Activated naive CD4-positive, alpha-beta T cell treated with anti-CD3 and anti-CD28 coated beads, Interleukin-2, amount 10 ng/mL, durations not matched to agents 7 days and 5 days (primary cell): ENCODE data around the gene NR1I3.

Experiments used
- CTCF ChIA-PET: fragments of 350-600 bp; sonication (Branson Sonifier 250); formaldehyde crosslinking; loops from one replicate; lab custom pipeline; 2021; ENCODE audit warnings: antibody characterized with exemption; lab: Charles Lee
- DNase-seq: peaks from one replicate; pipeline ENCODE4 v3.0.0-alpha.2; 2020
- H3K27ac Mint-ChIP-seq: one replicate; pipeline ENCODE4 v1.8.0; 2021; ENCODE audit warnings: mild to moderate bottlenecking, moderate library complexity, mixed read lengths
- H3K27me3 Mint-ChIP-seq: one replicate; pipeline ENCODE4 v1.8.0; 2021; ENCODE audit warnings: mild to moderate bottlenecking, mixed read lengths
- H3K36me3 Mint-ChIP-seq: one replicate; pipeline ENCODE4 v1.8.0; 2021; ENCODE audit warnings: mixed read lengths
- H3K4me1 Mint-ChIP-seq: one replicate; pipeline ENCODE4 v1.8.0; 2021; ENCODE audit warnings: mixed read lengths
- H3K4me3 Mint-ChIP-seq: one replicate; pipeline ENCODE4 v1.8.0; 2021; ENCODE audit warnings: mild to moderate bottlenecking, moderate library complexity, mixed read lengths
- H3K9me3 Mint-ChIP-seq: one replicate; pipeline ENCODE4 v1.8.0; 2021; ENCODE audit warnings: mixed read lengths

The NR1I3 gene

DNA sequence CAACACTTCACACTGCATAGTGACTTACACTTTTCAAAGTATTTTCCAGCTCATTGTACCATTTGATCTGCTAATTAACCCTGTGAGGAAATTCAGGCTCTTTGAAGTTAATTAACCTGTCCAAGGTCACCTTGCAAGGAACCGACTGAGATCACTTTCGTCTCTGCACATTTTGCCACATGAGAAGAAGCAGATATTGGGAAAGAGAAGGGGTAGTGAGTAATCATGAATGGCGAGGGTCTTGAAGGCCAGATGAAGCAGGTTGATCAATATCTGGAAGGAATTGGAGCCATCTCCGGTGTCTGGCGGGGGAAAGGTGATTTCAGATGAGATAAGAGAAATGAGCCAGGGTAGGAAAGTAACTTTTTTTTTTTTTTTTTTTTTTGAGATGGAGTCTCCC is 18.0 kb downstream of the NR1I3 start:
- peaks cover 48% of the 10 kb centered on the region for H3K4me1 Mint-ChIP-seq
- peaks cover 5% of the 10 kb centered on the region for H3K27me3 Mint-ChIP-seq
- H3K36me3 Mint-ChIP-seq = peaks cover 3% of the 10 kb centered on the region
- H3K4me3 Mint-ChIP-seq = no peak overlapping the region
- CTCF ChIA-PET = interaction anchor here (1.2 to 7.8 kb wide), 8 partner anchors 7 to 162 kb away, joined by 4 to 94 read pairs (median 11); partner anchors contain the start of gene TOMM40L
- DNase-seq = no peak
- no peak overlapping the region for H3K27ac Mint-ChIP-seq
- no peaks in the 10 kb centered on the region for H3K9me3 Mint-ChIP-seq

DNA sequence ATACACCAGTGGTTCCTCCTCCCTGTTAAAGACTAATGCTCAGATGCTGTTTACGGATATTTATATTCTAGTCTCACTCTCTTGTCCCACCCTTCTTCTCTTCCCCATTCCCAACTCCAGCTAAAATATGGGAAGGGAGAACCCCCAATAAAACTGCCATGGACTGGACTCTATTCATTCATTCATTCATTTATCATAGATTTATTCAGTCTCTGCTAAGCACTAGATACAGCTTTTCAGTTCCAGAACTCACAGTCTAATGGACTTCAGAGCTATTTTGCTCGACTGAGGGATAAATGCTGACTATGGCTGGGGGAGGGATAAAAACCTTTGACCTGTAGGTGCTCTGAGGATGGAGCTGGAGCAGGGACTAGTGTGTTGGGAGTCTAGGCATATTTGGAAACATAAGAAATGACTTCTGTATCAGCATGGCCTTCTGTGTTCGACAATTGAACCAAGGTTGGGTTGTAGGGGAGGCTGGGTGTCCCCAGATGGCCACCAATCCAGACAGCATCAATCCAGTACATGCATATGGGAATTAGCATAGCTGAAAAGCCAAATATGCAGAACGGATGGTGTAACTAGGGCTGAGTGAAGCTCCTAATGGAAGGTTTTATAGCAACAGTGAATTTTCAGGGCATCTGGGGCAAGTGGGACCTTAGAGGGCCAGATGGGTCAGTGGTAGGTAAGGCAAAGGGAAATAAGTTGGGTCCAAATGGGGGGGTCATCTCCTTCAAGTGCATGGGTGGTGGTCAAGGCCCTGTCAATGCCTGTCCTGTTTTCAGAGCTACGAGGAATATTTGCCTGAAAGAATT is 18.7 kb downstream of the NR1I3 start:
- CTCF ChIA-PET = interaction anchor here (1.1 to 5.3 kb wide), 8 partner anchors 8 to 162 kb away, joined by 3 to 29 read pairs (median 8); partner anchors contain the start of gene TOMM40L
- Mint-ChIP-seq H3K9me3 (no peaks in the 10 kb centered on the region), H3K4me1 (peaks cover 53% of the 10 kb centered on the region), H3K27ac (no peak overlapping the region), H3K27me3 (peaks cover 5% of the 10 kb centered on the region), H3K36me3 (peaks cover 8% of the 10 kb centered on the region), H3K4me3 (no peak overlapping the region)
- DNase-seq = no peak

DNA sequence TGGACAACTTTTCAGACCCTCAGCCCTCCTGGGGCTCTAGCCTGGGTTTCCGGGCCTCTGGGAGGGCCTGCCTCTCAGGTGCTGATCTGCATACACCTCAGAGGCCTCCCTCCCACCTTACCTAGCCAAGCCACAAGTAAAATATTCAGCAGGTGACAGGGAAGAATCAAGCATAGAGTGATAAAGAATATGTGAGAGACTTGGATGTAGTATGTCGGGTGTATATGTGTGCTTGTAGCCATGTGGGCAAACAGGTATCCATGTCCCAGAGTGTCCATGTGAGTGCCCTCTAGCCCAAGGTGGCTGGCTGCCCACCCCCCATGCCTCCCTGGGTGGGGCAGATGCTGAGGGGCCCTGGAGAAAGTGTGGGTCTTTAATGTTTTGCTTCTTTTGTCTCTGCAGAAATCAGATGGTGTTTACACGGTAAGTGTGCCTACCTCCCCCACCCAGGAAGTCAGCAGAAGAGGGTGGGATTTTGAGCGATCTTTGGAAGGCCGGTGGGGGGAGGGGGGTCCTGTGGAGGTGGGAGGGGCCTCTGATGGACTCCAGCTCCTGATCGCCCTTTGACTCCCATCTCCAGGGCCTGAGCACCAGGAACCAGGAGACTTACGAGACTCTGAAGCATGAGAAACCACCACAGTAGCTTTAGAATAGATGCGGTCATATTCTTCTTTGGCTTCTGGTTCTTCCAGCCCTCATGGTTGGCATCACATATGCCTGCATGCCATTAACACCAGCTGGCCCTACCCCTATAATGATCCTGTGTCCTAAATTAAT is 19.5 kb downstream of the NR1I3 start:
- Mint-ChIP-seq H3K4me1 (peaks cover 54% of the 10 kb centered on the region), H3K4me3 (no peak overlapping the region), H3K27ac (peak overlapping the region; percentile 78), H3K27me3 (peaks cover 5% of the 10 kb centered on the region), H3K36me3 (peaks cover 16% of the 10 kb centered on the region), H3K9me3 (no peaks in the 10 kb centered on the region)
- CTCF ChIA-PET = interaction anchor here (1.1 to 5.3 kb wide), 8 partner anchors 8 to 163 kb away, joined by 3 to 29 read pairs (median 8); partner anchors contain the start of gene TOMM40L
- no peak for DNase-seq

DNA sequence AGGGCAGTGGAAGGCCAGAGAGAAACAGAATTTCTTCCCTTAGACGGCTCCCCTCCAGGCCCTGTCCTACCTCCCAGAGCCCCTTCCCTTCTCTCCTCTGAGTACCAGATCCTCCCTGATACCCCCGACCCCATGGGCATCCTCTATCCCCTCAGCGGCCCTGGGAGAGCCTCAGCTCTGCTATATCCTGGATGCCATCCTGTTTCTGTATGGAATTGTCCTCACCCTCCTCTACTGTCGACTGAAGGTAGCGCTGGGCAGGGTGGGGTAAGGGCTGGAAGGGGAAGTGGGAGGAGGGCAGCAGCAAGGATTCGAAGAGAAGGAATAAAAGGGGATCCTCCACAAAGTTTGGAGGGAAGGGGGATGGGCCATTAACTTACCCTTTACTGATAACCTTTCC is 20.2 kb downstream of the NR1I3 start:
- Mint-ChIP-seq H3K36me3 (peaks cover 23% of the 10 kb centered on the region), H3K4me3 (no peak overlapping the region), H3K9me3 (no peaks in the 10 kb centered on the region), H3K27ac (peak overlapping the region; percentile 78), H3K4me1 (peaks cover 53% of the 10 kb centered on the region), H3K27me3 (peaks cover 5% of the 10 kb centered on the region)
- no peak for DNase-seq
- CTCF ChIA-PET = interaction anchor here (0.7 to 5.3 kb wide), 6 partner anchors 9 to 219 kb away, joined by 3 to 29 read pairs (median 9); partner anchors contain the start of gene TOMM40L

DNA sequence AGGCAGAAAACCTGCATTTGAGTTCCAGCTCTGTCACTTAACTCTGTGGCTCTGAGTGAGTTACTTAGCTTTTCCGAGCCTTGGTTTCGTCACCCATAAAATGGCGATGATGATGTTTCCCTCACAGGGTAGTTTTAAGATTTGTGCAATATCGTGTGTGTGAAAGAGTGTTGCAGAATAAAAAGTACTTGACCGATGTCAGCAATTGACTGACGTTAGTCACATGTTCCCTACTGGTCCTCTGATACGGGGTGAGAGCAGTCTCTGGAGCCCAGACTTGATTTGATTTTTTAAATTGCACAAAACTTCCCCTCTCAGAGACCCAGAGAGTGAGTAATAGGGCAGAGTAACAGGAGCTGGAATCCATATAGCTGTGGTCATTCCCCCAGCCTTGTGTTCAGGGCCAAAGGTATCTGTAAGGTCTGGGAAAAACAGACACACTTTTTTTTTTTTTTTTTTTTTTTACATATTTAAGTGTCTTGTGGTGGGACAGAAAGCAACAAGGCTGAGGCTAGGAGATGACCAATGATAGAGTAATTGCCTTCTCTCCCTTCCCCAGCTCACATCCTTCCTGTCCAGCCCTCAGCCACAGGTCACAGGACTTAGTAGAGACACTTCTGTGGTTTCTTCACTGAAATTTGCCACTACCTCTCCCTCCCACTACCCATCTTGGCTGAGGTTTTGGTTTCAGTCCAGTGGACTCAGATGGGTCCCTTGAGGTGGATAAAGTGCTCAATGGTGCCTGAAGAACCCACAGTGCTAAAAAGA is 20.9 kb downstream of the NR1I3 start:
- H3K4me3 Mint-ChIP-seq = no peak overlapping the region
- H3K27ac Mint-ChIP-seq = no peak overlapping the region
- peaks cover 52% of the 10 kb centered on the region for H3K4me1 Mint-ChIP-seq
- no peak for DNase-seq
- peaks cover 28% of the 10 kb centered on the region for H3K36me3 Mint-ChIP-seq
- H3K27me3 Mint-ChIP-seq = peaks cover 5% of the 10 kb centered on the region
- no peaks in the 10 kb centered on the region for H3K9me3 Mint-ChIP-seq
- CTCF ChIA-PET = interaction anchor here (0.7 to 5.3 kb wide), 8 partner anchors 10 to 219 kb away, joined by 3 to 29 read pairs (median 5); partner anchors contain the start of gene TOMM40L

DNA sequence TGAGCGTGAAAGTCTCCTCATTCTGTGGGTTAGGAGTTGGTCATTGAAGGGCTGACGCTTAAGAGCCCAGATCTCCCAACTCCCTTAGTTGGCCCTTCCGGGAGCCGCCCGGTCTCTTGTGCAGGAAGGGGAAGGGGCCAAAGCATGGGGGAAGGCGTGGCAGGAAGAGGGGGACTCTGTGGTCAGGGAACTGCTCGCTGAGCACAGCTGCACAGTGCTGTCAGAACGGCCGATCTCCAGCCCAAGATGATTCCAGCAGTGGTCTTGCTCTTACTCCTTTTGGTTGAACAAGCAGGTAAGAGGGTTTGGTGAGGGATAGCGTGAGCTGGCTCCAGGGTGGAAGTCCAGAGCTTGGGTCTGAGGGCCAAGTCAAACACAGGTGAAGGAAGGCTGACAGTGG is 22.9 kb downstream of the NR1I3 start, which contains the start of gene FCER1G:
TSS of gene FCER1G (plus strand) at position 220 of the 400 bp plus-strand sequence. CDS start at position 247, 27 bp downstream.
- peak within 1 kb of the TSS; percentile 75 for H3K27ac Mint-ChIP-seq
- peaks cover 44% of the 10 kb centered on the region for H3K36me3 Mint-ChIP-seq
- H3K27me3 Mint-ChIP-seq = peaks cover under 1% of the 10 kb centered on the region
- H3K4me3 Mint-ChIP-seq = peak within 1 kb of the TSS; percentile 20
- H3K4me1 Mint-ChIP-seq = peaks cover 49% of the 10 kb centered on the region
- CTCF ChIA-PET = interaction anchor here (1.3 to 5.3 kb wide), 2 partner anchors 12 to 23 kb away, joined by 3 to 29 read pairs; partner anchors contain the start of gene TOMM40L
- no peak for DNase-seq
- H3K9me3 Mint-ChIP-seq = no peaks in the 10 kb centered on the region

DNA sequence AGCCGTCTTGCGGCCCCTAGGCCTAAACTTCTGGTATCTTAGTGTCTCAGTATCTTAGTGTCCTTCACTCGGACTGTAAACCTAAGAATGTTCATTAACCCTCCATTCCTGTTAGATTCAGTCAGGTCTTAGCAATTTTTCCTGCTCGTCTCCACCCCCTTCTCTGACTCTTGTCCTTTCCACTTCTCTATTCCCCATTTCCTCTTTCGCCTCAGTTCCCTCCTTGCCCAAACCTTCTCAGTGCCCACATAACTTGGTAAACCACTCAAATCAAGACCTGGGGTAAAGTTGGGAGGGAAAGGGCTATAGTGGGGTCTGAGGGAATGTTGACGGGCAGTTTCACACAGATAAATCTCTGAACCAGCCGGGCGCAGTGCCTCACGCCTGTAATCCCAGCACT is 23.6 kb downstream of the NR1I3 start:
- Mint-ChIP-seq H3K27ac (peak overlapping the region; percentile 75), H3K36me3 (peaks cover 51% of the 10 kb centered on the region), H3K9me3 (no peaks in the 10 kb centered on the region), H3K27me3 (no peaks in the 10 kb centered on the region), H3K4me1 (peaks cover 54% of the 10 kb centered on the region), H3K4me3 (no peak overlapping the region)
- CTCF ChIA-PET = interaction anchor here (1.3 kb wide), 1 partner anchor 23 kb away, joined by 3 read pairs; no protein-coding TSS in a partner anchor
- DNase-seq = no peak

DNA sequence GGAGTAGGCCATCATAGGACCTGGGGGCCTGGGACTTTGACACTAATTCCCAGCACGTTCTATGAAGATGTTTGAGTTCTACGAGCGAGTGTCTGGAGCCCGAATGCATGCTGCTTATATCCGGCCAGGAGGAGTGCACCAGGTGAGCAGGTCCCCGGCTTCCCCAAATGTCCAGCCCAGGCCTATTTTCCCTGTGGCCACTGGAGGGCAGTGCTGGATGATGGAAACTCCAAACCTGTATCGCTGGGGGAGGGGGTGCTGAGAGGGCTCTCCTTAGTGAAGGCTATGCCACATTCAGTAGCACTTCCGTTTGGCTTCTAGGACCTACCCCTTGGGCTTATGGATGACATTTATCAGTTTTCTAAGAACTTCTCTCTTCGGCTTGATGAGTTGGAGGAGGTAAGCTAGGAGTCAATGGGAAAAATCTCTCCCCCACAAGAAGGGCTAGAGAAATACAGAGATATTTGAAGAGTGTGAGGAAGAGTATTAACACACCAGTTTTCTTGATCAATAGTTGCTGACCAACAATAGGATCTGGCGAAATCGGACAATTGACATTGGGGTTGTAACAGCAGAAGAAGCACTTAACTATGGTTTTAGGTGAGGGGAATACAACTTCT is 28.1 kb downstream of the NR1I3 start:
- Mint-ChIP-seq H3K4me1 (peaks cover 47% of the 10 kb centered on the region), H3K27me3 (no peaks in the 10 kb centered on the region), H3K4me3 (no peak overlapping the region), H3K27ac (peak overlapping the region; percentile 82), H3K9me3 (no peaks in the 10 kb centered on the region), H3K36me3 (peaks cover 80% of the 10 kb centered on the region)
- peak; percentile 83 for DNase-seq
- CTCF ChIA-PET = interaction anchor here (0.8 to 6.1 kb wide), 9 partner anchors 7 to 165 kb away, joined by 4 to 94 read pairs (median 7); partner anchors contain the start of genes APOA2, CFAP126, NDUFS2 and PPOX

DNA sequence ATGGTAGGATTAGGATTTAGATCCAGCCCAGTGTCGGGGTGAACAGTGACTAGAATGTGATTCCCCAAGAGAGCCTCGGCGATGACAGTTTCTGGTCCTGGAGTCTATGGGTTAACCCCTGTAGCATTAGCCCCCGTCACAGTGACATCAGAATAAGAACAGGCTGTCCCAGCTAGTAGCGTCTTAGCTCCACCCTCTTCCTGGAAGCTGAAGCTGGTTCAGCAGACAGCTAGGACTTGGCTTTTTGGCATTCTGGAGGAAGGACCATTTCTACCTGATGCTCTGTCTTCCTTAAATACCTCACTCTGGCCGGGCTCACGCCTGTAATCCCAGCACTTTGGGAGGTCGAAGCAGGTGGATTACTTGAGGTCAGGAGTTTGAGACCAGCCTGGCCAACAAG is 30.8 kb downstream of the NR1I3 start:
- no peak for DNase-seq
- peaks cover 76% of the 10 kb centered on the region for H3K36me3 Mint-ChIP-seq
- H3K27me3 Mint-ChIP-seq = no peaks in the 10 kb centered on the region
- H3K27ac Mint-ChIP-seq = no peak overlapping the region
- H3K4me1 Mint-ChIP-seq = peaks cover 59% of the 10 kb centered on the region
- H3K9me3 Mint-ChIP-seq = no peaks in the 10 kb centered on the region
- CTCF ChIA-PET = interaction anchor here (1.3 to 7.6 kb wide), 3 partner anchors 10 to 19 kb away, joined by 3 to 42 read pairs (median 4); partner anchors contain the start of gene TOMM40L
- H3K4me3 Mint-ChIP-seq = no peak overlapping the region

DNA sequence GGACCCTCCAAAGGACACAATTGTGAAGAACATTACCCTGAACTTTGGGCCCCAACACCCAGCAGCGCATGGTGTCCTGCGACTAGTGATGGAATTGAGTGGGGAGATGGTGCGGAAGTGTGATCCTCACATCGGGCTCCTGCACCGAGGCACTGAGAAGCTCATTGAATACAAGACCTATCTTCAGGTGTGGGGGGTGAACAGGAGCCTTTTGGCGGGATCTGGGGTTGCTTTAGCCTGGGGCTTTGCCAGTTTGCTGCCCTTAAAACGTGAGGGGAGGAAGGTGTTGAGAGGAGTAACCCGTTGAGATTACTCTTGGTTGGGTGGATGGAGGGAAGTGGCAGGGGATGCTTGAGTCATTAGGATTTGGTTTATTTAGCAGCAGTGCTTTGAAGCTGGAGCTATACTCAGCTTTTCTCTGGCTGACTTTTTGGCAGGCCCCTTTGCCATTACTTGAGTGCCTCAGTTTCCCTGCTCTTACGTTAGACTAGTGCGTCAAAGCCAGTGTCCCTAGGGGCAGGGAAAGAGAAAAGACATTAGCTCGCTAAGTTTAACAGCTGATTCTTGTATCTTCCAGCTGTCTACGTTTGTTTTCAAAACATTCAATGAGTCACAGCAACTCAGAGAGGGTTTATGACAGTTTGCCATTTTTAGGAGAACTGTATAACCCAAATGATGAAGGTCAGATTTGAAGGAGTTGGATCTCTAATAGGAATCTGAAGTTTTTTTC is 31.4 kb downstream of the NR1I3 start:
- no peaks in the 10 kb centered on the region for H3K9me3 Mint-ChIP-seq
- no peak for DNase-seq
- H3K27ac Mint-ChIP-seq = no peak overlapping the region
- H3K4me3 Mint-ChIP-seq = no peak overlapping the region
- peaks cover 71% of the 10 kb centered on the region for H3K36me3 Mint-ChIP-seq
- H3K27me3 Mint-ChIP-seq = no peaks in the 10 kb centered on the region
- CTCF ChIA-PET = interaction anchor here (0.9 to 7.6 kb wide), 6 partner anchors 11 to 176 kb away, joined by 3 to 42 read pairs (median 8); partner anchors contain the start of gene TOMM40L
- peaks cover 65% of the 10 kb centered on the region for H3K4me1 Mint-ChIP-seq

DNA sequence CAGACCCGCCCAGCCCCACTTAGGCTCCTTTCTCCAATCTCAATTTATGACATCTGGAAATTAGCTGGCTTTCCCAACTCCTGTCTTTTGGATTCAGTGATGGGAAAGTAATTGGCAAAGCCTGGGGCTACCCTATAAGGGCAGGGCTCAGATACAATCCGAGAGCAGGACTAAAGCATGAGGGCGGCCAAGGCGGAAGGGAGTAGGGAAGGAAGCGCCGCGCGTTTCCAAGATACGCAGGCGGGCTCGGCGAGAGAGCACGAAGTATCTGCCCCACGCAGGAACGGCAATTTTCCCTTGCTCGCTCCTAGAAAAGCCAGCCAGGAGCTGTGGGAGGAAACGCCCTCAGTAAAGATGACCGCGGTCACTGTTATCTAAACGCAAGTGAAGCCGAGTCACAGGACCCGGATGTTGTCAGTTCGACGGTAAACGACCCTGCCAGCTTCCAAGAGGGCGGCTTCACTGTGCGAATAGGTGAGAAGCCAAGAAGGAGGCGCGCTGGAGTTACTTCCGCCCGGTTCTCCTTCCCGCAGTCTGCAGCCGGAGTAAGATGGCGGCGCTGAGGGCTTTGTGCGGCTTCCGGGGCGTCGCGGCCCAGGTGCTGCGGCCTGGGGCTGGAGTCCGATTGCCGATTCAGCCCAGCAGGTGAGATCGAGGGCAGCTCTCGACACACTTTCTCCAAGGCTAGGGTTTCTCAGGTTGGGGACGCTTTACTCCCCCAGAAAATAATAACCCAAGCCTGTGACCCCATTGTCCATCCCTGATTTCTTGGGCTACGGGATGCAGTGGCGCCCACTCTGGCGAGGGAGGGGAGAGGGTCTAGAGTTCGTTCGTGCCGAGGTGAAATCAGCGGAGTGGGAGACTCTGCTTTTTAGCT is 35.9 kb downstream of the NR1I3 start, which contains the start of gene NDUFS2:
TSS of gene NDUFS2 (plus strand) at position 532 of the 877 bp plus-strand sequence. CDS start at position 551, 19 bp downstream.
- DNase-seq = peak; percentile 99
- Mint-ChIP-seq H3K4me3 (peak within 1 kb of the TSS; percentile 94), H3K4me1 (peaks cover 84% of the 10 kb centered on the region), H3K9me3 (no peaks in the 10 kb centered on the region), H3K36me3 (peaks cover 42% of the 10 kb centered on the region), H3K27ac (peak within 1 kb of the TSS; percentile 97), H3K27me3 (no peaks in the 10 kb centered on the region)
- CTCF ChIA-PET = interaction anchor here (1.1 to 7.6 kb wide), 8 partner anchors 9 to 180 kb away, joined by 3 to 42 read pairs (median 9); partner anchors contain the start of genes PPOX and TOMM40L
